Skeletal muscle cell (primary cell): Measurements from ENCODE around the gene PBX2.
"Not testable (repeated sequence)": the region's sequence is repeated elsewhere in the genome, so short reads cannot be mapped to it uniquely, and the experiment has no call there.

ENCODE experiments used
- DNase-seq: peaks from one replicate; pipeline ENCODE4 v3.0.0-alpha.2; 2010; ENCODE audit warnings: low read depth
- H3K4me3 ChIP-seq: 2 replicates; pipeline ENCODE4 v1.5.1; 2011; ENCODE audit warnings: low read depth, mild to moderate bottlenecking, control low read depth, low read length, moderate library complexity

PBX2 gene

GRCh38 chr6:32190054-32190851 is at the start of gene PBX2:
Gene PBX2, minus strand, starts transcription at chr6:32190202. Its CDS starts 287 bp downstream, at chr6:32189915.
- peak; percentile 76 for DNase-seq
- H3K4me3 ChIP-seq: peak within 1 kb of the TSS; percentile 78

DNA sequence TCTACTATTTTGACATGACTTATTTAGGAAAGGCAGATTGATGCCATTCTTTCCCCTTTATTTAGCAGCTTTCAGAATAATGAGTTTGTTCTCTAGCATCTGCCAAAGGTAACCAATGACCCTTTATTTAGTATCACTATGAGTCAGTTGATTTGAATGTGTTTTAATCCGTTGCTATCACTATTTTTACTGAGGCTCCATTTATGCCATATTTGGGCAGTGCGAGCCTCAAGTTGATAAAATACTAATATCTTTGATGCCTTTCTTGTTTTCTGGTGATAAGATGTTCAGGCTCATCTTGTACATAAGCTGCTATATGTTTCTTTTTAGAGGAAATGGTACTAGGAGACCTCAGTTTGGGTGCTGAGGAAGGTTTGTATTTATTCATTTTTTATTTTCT is 49.5 kb upstream of the PBX2 start:
- DNase-seq: no peak
- no peak overlapping the region for H3K4me3 ChIP-seq

GRCh38 chr6:32234934-32235333 is 44.9 kb upstream of the PBX2 start:
- no peak for DNase-seq
- H3K4me3 ChIP-seq: no peak overlapping the region

DNA sequence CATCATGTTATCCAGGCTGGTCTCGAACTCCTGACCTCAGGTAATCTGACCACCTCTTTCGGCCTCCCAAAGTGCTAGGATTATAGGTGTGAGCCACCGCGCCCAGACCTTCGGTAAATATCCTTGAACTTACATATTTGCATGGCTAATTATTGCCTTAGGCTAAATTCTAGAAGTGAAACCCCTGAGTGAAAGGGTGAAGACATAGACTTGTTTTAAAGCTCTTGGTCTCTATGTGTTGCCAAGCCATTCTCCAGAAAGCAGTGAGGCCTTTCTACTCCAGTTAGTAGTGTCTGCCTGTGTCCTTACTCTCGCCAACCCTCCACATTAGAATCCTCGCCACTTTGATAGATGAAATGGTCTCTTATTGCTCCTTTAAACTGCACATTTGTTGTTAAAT is 36.4 kb upstream of the PBX2 start:
- no peak overlapping the region for H3K4me3 ChIP-seq

DNA sequence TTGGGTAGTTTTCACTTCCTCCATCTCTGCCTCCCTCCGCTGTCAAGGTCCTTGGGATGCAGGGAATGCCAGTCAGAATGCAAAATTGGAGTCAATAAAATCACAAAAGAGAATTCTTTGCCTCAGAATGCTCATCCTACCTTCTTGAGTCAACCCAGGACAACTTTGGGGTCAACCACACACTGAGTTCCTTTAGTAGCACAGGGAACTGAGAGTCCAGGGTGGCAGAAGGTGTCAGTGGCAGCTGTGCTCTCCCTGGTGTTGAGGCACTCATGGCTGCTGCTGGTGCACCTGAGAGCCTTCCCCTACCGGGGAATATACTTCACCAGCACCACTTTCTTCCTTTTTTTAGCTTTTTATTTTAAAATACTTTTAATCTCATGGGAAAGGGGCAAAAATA is 34.7 kb upstream of the PBX2 start:
- DNase-seq: no peak
- H3K4me3 ChIP-seq: no peak overlapping the region

More for the DNA sequence above, 36.4 kb upstream of the PBX2 start:
- no peak for DNase-seq

- no peak within 1 kb of the TSS for H3K4me3 ChIP-seq
These were observed 33.5 kb upstream of the PBX2 start, which contains the start of gene NOTCH4 for GRCh38 chr6:32223258-32224235. Gene NOTCH4, minus strand, starts transcription at chr6:32224067. Its CDS starts 139 bp downstream, at chr6:32223928.

DNA sequence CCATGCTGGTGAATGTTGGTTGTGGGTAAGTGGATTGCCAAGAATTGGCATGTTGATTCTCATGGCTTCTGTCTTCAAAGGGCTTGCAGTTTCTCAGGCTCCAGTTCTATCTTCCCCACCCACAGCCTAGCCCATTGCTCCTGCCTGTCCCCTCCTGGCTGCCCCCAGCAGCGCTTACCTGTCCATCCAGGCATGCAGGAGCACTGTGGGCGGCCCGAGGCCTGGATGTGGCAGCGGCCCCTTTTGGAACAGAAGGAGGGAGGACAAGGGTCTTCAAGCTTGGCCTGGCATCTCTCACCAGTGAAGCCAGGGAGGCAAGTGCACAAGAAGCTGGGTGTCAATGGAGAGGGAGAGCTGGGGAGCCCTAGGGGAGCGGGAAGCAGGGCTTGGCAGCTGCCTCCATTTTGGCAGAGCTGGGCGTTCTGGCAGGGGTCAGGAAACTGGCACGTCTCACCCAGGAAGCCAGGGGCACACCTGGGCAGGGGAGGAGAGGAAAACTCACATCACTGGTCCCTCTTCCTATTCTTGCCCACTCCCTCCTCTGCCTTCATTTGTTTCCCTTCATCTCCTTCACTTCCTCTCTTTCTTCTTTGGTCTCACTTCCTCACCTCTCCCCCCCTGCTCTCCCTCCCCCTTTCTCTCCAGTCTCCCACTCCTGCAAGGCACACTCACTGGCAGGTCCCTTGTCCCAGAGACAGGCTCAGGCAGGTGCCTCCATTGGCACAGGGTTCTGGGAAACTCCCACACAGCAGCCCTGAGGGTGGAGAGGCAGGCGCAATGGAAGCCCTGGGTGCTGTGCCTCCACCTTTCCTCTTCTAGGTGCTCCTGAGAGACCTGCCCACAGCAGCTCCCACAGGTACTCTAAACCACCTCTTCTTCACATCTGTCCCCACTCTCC is 32.6 kb upstream of the PBX2 start:
- H3K4me3 ChIP-seq: no peak overlapping the region
- no peak for DNase-seq

More at GRCh38 chr6:32223258-32224235, 33.5 kb upstream of the PBX2 start, which contains the start of gene NOTCH4:
- DNase-seq: no peak

GRCh38 chr6:32220021-32220420 is 30.0 kb upstream of the PBX2 start:
- H3K4me3 ChIP-seq: no peak overlapping the region
- DNase-seq: no peak

- DNase-seq: no peak
- no peak overlapping the region for H3K4me3 ChIP-seq
These were observed 28.2 kb upstream of the PBX2 start for GRCh38 chr6:32218167-32218566.

DNA sequence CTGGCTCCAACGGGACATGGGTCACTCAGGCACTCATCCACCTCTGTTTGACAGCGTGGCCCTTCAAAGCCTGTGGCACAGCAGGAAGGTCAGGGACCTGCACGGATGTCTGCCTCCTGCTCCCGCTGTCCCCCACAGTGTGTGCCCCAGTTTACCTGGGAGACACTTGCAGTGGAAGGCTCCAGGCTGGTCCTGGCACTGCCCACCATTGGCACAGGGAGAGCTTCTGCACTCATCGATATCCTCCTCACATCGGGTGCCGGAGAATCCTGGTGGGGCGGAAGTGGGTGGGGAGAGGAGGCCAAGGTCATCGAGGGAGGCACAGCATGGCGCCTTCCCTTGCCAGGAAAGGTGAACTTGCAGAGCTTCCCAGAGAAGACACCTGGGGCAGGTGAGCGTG is 27.0 kb upstream of the PBX2 start:
- H3K4me3 ChIP-seq: no peak overlapping the region
- no peak for DNase-seq

GRCh38 chr6:32216285-32216684 is 26.3 kb upstream of the PBX2 start:
- no peak overlapping the region for H3K4me3 ChIP-seq
- no peak for DNase-seq

DNA sequence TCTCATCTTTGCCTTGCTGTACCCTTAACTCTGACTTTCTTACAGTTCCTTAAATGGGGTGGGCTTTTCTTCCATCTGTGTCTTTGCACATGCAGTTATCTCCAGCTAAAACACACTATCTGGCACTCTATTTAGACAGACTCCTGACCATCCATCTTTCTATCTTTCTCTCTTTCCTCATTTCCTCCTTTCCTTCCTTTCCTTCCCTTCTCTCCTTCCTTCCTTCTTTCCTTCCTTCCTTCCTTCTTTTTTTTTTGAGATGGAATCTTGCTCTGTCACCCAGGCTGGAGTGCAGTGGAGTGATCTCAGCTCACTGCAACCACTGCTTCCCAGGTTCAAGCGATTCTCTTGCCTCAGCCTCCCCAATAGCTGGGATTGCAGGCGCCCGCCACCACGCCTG is 25.6 kb upstream of the PBX2 start:
- no peak overlapping the region for H3K4me3 ChIP-seq
- DNase-seq: no peak

DNA sequence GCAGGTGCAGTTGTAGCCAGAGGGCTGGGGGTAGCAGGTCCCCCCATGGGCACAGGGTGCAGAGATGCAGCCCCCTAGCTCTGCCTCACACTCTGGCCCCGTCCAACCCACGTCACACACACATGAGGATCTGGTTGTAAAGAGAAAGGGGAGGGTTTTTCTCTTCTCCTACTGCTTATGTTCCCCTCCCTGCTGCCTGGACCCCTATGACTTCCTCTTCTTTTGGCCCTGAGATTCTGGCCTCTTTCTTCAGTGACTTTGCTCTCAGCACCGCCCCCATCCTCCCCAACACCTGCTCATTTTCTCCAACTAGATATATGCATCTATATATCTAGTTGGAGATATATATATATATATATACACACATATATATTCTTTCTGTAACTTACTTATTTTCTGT is 24.1 kb upstream of the PBX2 start:
- no peak overlapping the region for H3K4me3 ChIP-seq
- DNase-seq: no peak

GRCh38 chr6:32213649-32214048 is 23.6 kb upstream of the PBX2 start:
- H3K4me3 ChIP-seq: no peak overlapping the region
- no peak for DNase-seq

DNA sequence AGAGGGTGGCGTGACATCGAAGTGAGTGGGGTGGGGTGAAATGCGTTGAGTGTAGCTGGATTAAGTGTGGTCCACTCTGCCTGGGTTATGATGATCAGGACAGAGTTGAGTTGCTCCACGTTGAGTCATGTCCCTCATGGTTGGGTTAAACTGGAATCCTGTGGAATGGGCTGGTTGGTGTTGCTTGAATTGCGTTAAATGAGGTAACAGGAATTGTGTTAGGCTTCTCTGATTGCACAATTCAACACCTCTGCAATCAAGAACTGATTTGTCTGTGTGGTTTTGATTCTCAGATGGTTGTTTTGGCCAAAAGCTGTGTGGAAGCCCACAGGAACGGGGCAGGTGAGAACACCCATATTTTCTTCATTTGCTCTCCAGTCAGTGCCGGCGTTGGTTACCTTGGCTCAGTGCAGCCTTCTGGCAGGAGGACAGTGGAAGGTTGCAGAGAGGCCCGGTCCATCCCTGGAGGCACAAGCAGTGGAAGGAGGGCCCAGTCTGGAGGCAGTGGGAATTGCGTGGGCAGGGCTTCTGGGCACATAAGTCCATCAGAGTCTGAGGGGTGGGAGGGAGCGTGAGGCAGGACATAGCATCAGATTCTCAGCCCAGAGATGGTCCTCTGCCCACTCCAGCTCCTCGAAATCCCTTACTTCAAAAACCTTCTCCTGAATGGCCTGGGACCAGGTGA is 22.2 kb upstream of the PBX2 start:
- no peak for DNase-seq
- H3K4me3 ChIP-seq: no peak overlapping the region

DNA sequence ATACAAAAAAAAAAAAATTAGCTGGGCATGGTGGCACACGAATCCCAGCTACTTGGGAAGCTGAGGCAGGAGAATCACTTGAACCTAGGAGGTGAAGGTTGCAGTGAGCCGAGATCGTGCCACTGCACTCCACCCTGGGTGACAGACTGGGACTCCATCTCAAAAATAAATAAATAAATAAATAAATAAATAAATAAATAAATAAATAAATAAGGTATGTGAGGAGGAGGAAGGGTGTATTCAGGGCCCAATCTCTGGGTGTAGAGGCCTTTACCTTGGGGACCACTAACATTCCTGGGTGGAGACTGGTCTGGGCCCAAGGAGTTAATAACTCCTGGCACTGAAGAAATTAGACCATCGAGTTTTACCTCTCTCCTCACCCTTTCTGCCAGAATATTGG is 21.4 kb upstream of the PBX2 start:
- not testable (repeated sequence) for H3K4me3 ChIP-seq, DNase-seq

GRCh38 chr6:32210191-32210601 is 20.2 kb upstream of the PBX2 start:
- no peak for DNase-seq
- H3K4me3 ChIP-seq: no peak overlapping the region

DNA sequence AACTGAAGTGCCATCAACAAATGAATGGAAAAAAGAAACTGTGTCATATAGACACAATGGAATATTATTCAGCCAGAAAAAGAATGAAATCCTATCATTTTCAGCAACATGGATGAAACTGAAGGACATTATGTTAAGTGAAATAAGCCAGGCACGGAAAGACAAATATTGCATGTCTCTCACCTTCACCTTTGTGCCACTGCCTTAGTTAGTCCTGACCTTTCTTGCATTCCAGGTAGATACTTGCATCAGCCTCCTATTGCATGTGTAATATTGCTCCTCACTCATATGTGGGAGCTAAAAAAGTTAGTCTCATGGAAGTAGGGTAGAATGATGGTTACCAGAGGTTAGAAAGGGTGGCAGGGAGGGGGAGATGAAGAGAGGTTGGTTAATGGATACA is 19.0 kb upstream of the PBX2 start:
- H3K4me3 ChIP-seq: no peak overlapping the region
- DNase-seq: no peak

DNA sequence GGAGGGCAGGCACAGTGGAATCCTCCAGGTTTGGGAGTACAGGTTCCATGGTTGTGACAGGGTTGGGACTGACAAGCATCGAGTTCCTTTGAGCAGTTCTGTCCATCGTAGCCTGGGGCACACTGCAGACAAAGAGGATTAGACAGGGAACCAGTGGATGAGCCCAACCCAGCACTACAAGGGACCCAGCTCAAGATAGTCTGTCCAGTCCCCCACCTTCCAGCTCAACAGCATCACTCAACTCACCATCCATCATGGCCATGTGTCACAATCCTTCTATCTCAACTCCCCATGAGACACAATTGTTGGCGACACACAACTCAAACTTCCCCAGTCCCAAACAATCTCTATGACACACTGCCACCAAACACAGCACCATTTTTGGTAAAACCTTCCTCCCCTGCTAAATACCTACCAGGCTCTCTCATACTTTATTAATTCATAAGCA is 14.3 kb upstream of the PBX2 start:
- DNase-seq: no peak
- H3K4me3 ChIP-seq: no peak overlapping the region
